Fibroblast of skin of back (primary cell): ENCODE measurements around the gene B3GNT3. TPM values are rescaled to one million over a fixed set of nuclear protein-coding genes. Genes with fewer than 3 reads are reported as not detected.

Experiments
- DNase-seq: peaks from one replicate; pipeline ENCODE4 v3.0.0-alpha.2; 2013
- polyA plus RNA-seq, 2 experiments: library from polyadenylated mRNA; unstranded; fragments of 120-200 nt; gene quantifications; one replicate each; pipeline ENCODE4 v1.2.1, GENCODE V29; 2013; ENCODE audit not compliant: insufficient read length in 2 of 2

B3GNT3 gene, protein sequence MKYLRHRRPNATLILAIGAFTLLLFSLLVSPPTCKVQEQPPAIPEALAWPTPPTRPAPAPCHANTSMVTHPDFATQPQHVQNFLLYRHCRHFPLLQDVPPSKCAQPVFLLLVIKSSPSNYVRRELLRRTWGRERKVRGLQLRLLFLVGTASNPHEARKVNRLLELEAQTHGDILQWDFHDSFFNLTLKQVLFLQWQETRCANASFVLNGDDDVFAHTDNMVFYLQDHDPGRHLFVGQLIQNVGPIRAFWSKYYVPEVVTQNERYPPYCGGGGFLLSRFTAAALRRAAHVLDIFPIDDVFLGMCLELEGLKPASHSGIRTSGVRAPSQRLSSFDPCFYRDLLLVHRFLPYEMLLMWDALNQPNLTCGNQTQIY
- not detected for polyA plus RNA-seq (2013, experiment 1 of 2; ENCODE audit: insufficient read length)
- polyA plus RNA-seq (2013, experiment 2 of 2; ENCODE audit: insufficient read length): not detected

DNA sequence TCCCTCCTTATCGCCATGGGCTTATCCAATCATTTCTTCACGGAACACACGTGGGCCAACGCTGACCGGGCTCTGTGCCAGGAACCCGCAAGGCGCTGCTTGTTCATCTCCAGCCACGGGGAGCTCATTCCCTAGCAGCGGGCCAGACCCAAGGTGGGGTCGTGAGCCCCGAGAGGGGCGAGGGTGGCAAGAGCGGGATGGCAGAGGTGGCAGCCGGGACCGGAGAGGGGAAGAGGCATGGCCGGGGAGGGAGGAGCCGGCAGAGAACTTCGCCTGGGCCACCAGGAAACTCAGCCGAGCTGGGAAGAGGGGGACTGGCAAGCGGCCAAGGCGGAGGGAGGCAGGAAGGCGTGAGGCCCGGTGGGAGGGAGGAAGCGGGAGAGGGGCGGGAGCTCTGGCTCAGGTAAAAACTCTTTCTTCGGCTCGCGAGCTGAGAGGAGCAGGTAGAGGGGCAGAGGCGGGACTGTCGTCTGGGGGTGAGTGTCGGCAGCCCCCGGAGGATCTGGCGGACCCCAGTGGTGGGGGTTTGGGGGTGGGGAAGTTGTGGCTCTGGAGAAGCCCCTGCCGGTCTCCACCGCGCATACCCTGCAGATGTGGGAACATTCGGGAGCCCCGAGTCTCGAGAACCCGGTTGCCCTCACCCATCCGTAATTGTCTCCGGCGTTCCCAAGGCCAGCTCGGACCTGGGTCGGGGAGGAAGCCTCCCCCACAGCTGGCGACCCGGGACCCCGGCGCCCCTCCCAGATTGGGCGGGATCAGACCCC lies at the start of gene B3GNT3:
B3GNT3 (plus strand) TSS at position 408 of the 764 bp plus-strand sequence. CDS start 12,670 bp downstream, outside the sequence.
- DNase-seq: peak; percentile 29

- peak; percentile 92 for DNase-seq
These were observed 47.5 kb upstream of the B3GNT3 start for GRCh38 chr19:17747205-17748098.

- DNase-seq: no peak
These were observed 45.9 kb upstream of the B3GNT3 start for GRCh38 chr19:17748884-17749638.

- no peak for DNase-seq
These were observed 45.0 kb upstream of the B3GNT3 start for GRCh38 chr19:17749912-17750317.

- DNase-seq: no peak
These were observed 43.6 kb upstream of the B3GNT3 start, which contains the start of gene FCHO1 for GRCh38 chr19:17751103-17751911. FCHO1 (plus strand) TSS chr19:17751477; CDS start chr19:17755165, 3,688 bp downstream.

- no peak for DNase-seq
These were observed 43.0 kb upstream of the B3GNT3 start for GRCh38 chr19:17751912-17752273.

DNA sequence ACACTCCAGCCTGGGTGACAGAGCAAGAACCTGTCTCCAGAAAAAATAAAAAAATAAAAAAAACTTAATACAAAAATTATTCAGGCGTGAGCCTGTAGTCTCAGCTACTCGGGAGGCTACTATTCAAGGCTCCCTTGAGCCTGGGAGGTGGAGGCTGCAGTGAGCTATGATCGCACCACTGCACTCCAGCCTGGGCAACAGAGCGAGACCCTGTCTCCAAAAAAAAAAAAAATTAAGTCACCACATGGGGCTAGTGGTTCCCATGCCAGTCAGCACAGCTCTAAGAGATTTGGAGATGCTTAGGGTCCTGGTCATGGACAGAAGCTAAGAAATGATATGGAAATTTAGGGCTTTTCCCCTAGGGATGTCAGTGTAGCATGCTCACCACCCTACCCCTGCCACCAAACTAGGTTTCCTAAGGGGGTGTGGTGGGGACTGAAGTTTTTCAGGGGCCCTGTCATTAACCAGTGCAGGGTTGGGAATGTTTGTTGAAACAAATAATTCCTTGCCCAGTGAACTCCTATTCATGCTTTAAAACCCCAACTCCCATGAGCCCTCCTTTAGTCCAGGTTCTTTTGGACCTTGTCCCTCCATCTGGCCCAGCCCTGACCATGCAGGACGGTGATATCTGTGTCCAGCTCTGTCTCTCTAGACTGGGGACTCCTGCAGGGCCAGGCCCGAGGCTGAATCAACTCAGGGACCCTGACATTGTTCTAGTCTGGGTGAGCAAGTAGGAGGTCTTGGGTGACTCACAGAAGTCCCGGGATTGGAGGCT lies 41.9 kb upstream of the B3GNT3 start:
- no peak for DNase-seq

DNA sequence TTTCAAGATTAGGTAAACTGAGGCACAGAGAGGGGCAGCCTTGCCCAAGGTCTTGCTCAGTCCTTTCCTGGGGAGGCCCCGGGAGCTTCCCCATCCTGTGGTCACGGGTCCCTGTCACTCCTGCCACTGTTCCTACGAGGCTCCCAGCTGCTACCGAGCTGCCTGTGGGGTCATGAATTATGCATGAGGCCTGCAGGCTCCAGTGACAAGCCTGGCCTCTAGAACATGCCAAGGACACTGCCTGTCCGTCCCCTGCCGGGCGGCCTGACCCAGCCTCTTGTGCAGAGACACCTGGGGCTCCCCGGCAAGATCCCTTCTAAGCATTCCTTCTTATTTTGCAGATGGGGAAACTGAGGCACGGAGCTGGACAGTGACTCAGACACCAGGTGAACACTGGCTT lies 41.0 kb upstream of the B3GNT3 start:
- DNase-seq: no peak

DNA sequence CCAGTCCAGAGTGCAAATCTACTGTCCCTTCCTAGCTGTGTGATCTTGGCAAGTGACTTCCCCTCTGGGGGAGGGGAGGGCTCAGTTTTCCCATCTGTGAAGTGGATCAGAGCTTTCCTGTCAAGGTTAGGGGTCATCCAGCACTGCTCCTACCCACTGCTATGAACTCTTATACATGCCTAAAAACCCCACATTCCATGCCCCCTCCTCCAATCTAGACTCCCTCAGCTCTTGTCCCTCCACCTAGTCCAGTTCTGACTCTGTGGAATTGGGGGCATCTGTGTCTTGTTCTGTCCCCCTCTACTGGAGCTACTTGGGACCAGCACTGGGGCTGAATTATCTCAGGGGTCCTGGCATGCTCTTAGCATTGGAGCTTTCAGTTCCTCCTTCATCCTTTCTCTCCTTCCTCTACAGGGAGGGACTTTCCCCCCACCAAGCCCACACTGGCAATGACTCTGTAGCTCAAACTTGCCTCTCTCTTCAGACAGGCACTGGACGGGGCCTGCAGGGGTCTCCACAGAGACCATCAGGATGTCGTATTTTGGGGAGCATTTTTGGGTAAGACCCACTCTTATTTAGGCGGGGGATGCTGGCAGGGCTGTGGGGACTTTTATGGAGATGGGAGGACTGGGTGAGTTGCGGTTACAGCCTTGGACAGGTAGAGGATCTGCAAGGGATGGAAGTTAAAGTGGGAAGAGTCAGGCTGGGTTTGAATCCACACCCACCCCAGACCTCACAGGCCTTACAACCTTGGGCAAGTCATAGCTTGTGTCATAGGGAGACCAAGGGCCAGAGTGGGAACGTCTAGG lies 40.1 kb upstream of the B3GNT3 start:
- DNase-seq: no peak

GRCh38 chr19:17755443-17755890 lies 39.5 kb upstream of the B3GNT3 start:
- no peak for DNase-seq

GRCh38 chr19:17755977-17756670 lies 38.8 kb upstream of the B3GNT3 start:
- DNase-seq: peak; percentile 27

- peak; percentile 40 for DNase-seq
These were observed 37.8 kb upstream of the B3GNT3 start for GRCh38 chr19:17757125-17757524.

DNA sequence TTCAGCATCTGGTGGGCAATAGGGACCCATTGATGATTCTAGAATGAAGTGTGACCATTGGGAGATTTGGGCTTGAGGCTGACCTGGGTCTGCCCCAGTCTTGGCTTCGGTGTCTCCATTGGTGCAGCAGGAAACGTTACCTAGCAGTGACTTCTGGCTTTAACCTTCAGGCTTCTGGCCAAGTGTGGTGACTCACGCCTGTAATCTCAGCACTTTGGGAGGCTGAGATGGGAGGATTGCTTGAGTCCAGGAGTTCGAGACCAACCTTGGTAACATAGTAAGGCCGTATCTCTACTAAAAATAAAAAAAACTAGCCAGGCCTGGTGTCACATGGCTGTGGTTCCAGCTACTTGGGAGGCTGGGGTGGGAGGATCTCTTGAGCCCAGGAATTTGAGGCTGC lies 36.4 kb upstream of the B3GNT3 start:
- DNase-seq: no peak

DNA sequence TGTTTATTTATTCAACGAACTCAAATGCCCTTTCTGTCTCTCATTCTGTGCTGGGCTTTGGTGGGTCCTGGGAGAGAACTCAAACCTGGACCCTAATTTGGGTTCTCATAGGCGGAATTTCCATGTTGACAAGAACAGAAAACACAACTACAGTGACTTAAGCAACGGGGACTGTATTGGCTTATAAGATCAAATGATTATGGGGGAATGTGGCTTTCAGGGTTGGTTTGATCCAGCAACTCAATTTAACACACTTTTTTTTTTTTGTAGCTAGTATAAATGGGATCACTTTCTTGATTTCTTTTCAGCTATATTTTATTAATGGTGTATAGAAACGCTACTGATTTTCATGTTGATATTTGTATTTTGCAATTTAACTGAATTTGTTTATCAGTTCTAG lies 33.8 kb upstream of the B3GNT3 start:
- no peak for DNase-seq

DNA sequence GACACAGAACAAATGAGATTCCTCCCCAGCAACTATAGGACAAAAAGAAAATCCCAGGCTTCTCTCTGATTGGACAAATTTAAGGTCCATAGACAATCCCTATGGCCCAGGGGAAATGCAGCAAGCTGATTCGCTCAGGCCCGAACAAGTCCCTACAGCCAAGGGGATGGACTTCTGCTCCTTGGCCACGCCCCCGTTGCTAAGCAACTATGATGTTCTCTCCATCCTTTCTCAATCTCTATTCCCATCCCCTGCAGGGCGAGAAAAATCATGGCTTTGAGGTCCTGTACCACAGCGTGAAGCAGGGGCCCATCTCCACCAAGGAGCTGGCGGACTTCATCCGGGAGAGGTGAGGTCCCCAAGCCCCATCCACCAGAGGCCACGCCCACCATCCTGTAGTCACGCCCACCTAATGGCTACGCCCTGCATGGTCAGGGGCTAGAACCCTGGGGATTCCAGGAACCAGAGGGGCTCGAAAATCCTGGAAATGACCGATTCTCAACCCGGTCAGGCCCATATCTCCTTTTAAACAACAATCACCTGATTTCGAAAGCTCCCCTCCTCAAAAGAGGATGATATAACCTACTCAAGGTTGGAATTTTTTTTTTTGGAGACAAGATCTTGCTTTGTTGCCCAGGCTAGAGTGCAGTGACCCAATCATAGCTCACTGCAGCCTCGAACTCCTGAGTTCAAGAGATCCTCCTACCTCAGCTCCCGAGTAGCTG lies 32.3 kb upstream of the B3GNT3 start:
- peak; percentile 66 for DNase-seq

DNA sequence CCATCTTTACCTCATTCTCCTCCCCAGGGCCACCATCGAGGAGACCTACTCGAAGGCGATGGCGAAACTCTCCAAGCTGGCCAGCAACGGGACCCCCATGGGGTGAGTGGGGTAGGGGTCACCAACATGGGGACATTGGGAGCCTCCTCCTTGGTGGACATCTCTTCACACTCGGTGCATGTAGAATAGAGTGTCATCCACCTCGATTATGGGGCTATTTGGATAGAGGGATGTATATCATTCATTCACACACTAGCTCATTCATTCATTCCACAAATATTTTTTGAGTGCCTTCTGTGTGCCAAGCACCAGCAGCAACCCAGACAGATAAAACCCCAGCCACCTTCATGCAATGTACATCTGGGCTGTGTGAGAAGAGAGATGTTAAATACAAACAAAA lies 30.6 kb upstream of the B3GNT3 start:
- no peak for DNase-seq

DNA sequence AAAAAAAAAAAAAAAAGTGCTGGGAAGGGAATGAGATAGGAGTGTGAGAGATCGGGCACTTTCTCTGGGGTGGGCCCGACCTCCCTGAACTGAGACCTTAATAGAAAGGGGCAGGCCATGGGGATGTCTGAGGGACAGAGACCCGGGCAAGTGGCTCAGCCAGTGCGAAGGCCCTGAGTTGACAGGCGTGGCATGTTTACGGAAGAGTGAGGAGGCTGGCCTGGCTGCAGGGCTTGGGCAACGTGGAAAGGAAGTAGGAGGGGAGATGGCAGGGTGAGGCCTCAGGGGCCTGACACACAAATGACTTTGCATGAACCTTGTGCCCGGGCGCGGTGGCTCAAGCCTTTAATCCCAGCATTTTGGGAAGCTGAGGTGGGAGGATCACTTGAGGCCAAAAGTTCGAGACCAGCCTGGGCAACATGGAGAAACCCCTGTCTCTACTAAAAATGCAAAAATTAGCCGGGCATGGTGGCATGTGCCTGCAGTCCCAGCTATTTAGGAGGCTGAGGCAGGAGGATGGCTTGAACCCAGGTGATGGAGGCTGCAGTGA lies 29.8 kb upstream of the B3GNT3 start:
- DNase-seq: no peak
